Parathyroid adenoma (tissue), 2 donors: ENCODE measurements around the gene ADGRL2.

ENCODE experiments used
- H2AFZ ChIP-seq: fragments of 300-600 bp; sonication (generic); one replicate; pipeline ENCODE4 v1.7.0; 2017; ENCODE audit warnings: antibody characterized with exemption, mild to moderate bottlenecking
- H3K27ac ChIP-seq: fragments of 300-600 bp; sonication (generic); one replicate; pipeline ENCODE4 v1.7.0; 2017
- H3K27me3 ChIP-seq: fragments of 300-600 bp; sonication (generic); one replicate; pipeline ENCODE4 v1.7.0; 2017; ENCODE audit warnings: low read length; ENCODE audit not compliant: control insufficient read depth, insufficient read depth
- H3K36me3 ChIP-seq: fragments of 300-600 bp; sonication (generic); one replicate; pipeline ENCODE4 v1.7.0; 2017; ENCODE audit warnings: low read length; ENCODE audit not compliant: control insufficient read depth, insufficient read depth
- H3K4me1 ChIP-seq: fragments of 300-600 bp; sonication (generic); one replicate; pipeline ENCODE4 v1.7.0; 2017; ENCODE audit warnings: control low read depth
- H3K4me2 ChIP-seq: fragments of 300-600 bp; sonication (generic); one replicate; pipeline ENCODE4 v1.7.0; 2017; ENCODE audit warnings: low read length
- H3K4me3 ChIP-seq: fragments of 300-600 bp; sonication (generic); one replicate; pipeline ENCODE4 v1.7.0; 2017; ENCODE audit warnings: low read depth, low read length
- H3K79me2 ChIP-seq: fragments of 300-600 bp; sonication (generic); one replicate; pipeline ENCODE4 v1.7.0; 2017; ENCODE audit warnings: control low read depth
- H3K9ac ChIP-seq: fragments of 300-600 bp; sonication (generic); one replicate; pipeline ENCODE4 v1.7.0; 2017; ENCODE audit warnings: mild to moderate bottlenecking
- H3K9me3 ChIP-seq: fragments of 300-600 bp; sonication (generic); one replicate; pipeline ENCODE4 v1.7.0; 2017; ENCODE audit warnings: low read length; ENCODE audit not compliant: control insufficient read depth
- CTCF ChIP-seq: fragments of 300-600 bp; sonication (generic); IDR thresholded peaks from one replicate; pipeline ENCODE4 v1.7.0; 2017; ENCODE audit warnings: antibody characterized with exemption, mild to moderate bottlenecking
- donor health status: primary hyperparathyroidism.

The ADGRL2 gene

GRCh38 chr1:81922955-81923354 lies 122.2 kb downstream of the ADGRL2 start:
- Histone ChIP-seq H3K4me2 (peak overlapping the region; percentile 12), H3K9ac (no peak overlapping the region), H3K4me1 (no peaks in the 10 kb centered on the region), H3K27me3 (no peaks in the 10 kb centered on the region), H3K27ac (no peak overlapping the region), H2AFZ (no peak overlapping the region), H3K4me3 (no peak overlapping the region), H3K79me2 (no peaks in the 10 kb centered on the region), H3K9me3 (no peaks in the 10 kb centered on the region), H3K36me3 (no peaks in the 10 kb centered on the region)
- no peak for TF ChIP-seq CTCF

- peak overlapping the region; percentile 27 for H3K4me2 ChIP-seq
- H3K79me2 ChIP-seq, result no peaks in the 10 kb centered on the region
- H2AFZ ChIP-seq, result no peak overlapping the region
- H3K4me3 ChIP-seq, result no peak overlapping the region
- TF ChIP-seq CTCF, result no peak
- H3K27ac ChIP-seq, result no peak overlapping the region
- no peaks in the 10 kb centered on the region for H3K4me1 ChIP-seq
- no peaks in the 10 kb centered on the region for H3K36me3 ChIP-seq
- no peaks in the 10 kb centered on the region for H3K9me3 ChIP-seq
- no peak overlapping the region for H3K9ac ChIP-seq
- H3K27me3 ChIP-seq, result no peaks in the 10 kb centered on the region
These were observed 128.4 kb downstream of the ADGRL2 start for GRCh38 chr1:81929106-81929505.

GRCh38 chr1:81936853-81937252 lies 136.1 kb downstream of the ADGRL2 start:
- no peak overlapping the region for H3K4me3 ChIP-seq
- H3K27me3 ChIP-seq, result no peaks in the 10 kb centered on the region
- H3K4me1 ChIP-seq, result no peaks in the 10 kb centered on the region
- H3K27ac ChIP-seq, result no peak overlapping the region
- no peak overlapping the region for H3K4me2 ChIP-seq
- no peaks in the 10 kb centered on the region for H3K36me3 ChIP-seq
- H3K9me3 ChIP-seq, result no peaks in the 10 kb centered on the region
- H3K79me2 ChIP-seq, result no peaks in the 10 kb centered on the region
- no peak for TF ChIP-seq CTCF
- no peak overlapping the region for H2AFZ ChIP-seq
- H3K9ac ChIP-seq, result no peak overlapping the region

- Histone ChIP-seq H3K4me3 (no peak overlapping the region), H3K4me1 (no peaks in the 10 kb centered on the region)
- no peak for TF ChIP-seq CTCF
These were observed 137.2 kb downstream of the ADGRL2 start for GRCh38 chr1:81937791-81938450.

GRCh38 chr1:81948495-81948894 lies 147.8 kb downstream of the ADGRL2 start:
- H3K36me3 ChIP-seq, result no peaks in the 10 kb centered on the region
- H3K27me3 ChIP-seq, result no peaks in the 10 kb centered on the region
- H3K79me2 ChIP-seq, result no peaks in the 10 kb centered on the region

More at GRCh38 chr1:81937791-81938450, 137.2 kb downstream of the ADGRL2 start:
- Histone ChIP-seq H3K27ac (no peak overlapping the region), H3K27me3 (no peaks in the 10 kb centered on the region), H2AFZ (no peak overlapping the region), H3K9me3 (no peaks in the 10 kb centered on the region), H3K4me2 (no peak overlapping the region), H3K79me2 (no peaks in the 10 kb centered on the region), H3K9ac (no peak overlapping the region), H3K36me3 (no peaks in the 10 kb centered on the region)

More at GRCh38 chr1:81948495-81948894, 147.8 kb downstream of the ADGRL2 start:
- peak overlapping the region; percentile 50 for H3K4me2 ChIP-seq
- H2AFZ ChIP-seq, result no peak overlapping the region
- TF ChIP-seq CTCF, result no peak
- H3K9ac ChIP-seq, result no peak overlapping the region
- no peaks in the 10 kb centered on the region for H3K9me3 ChIP-seq
- H3K4me3 ChIP-seq, result no peak overlapping the region
- no peak overlapping the region for H3K27ac ChIP-seq
- peaks cover 3% of the 10 kb centered on the region for H3K4me1 ChIP-seq
